Stimulated activated CD8-positive, alpha-beta memory T cell treated with anti-CD3 and anti-CD28 coated beads, Interleukin-15, amount 100 ng/mL, for 4 hours (primary cell): ENCODE measurements around the gene AP1G2.
"Not testable (repeated sequence)": the region's sequence is repeated elsewhere in the genome, so short reads cannot be mapped to it uniquely, and the experiment has no call there.

Experiments used
- DNase-seq, 2 donors: peaks; one replicate each; pipeline ENCODE4 v3.0.0-alpha.2; 2020; ENCODE audit warnings: low read depth in 2 of 2

The AP1G2 gene

DNA sequence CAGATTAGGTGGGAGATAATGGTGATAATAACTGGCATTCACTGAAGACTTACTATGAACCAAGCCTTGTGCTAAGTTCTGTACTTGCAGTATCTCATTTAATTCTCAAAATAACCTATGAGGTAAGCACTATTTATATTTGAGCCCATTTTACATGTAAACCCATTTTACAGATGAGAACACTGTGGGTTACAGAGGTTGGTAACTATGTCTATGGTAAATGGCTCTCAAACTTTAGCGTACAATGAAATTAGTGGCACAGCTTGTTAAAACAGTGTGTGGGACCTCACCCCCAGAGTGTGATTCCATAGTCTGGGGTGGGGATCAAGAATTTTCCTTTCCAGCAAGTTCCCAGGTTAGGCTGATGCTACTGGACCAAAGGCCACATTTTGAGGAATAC lies 33.2 kb upstream of the AP1G2 start:
- no peak for DNase-seq

DNA sequence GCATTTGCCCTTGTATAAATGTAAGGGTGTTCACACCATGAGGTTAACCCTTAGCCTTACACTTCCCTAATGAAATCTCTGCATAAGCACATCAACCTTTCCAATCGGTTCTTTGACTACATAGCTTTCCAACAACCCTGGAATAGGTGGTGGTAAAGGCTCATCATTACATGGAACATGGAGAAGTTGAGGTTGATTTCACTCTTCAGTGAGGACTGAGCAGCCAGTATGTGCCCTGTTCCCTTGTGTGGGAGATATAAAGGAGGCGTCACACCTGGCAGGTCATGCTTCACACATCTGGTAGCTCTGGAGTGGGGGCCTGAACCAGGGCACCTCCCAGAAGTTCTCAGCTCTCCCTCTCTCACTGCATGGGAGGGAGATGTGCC lies 32.7 kb upstream of the AP1G2 start:
- DNase-seq: no peak

DNA sequence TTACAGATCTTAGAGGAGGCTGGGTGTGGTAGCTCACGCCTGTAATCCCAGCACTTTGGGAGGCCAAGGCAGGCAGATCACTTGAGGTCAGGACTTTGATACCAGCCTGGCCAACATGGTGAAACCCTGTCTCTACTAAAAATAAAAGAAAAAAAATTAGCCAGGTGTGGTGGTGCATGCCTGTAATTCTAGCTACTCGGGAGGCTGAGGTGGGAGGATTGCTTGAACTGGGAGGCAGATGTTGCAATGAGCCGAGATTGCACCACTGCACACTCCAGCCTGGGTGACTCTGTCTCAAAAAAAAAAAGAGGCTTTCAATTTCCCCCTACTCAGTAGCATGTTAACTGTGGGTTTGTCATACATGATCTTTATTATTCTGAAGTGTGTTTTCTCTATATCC lies 26.6 kb upstream of the AP1G2 start:
- not testable (repeated sequence) for DNase-seq

DNA sequence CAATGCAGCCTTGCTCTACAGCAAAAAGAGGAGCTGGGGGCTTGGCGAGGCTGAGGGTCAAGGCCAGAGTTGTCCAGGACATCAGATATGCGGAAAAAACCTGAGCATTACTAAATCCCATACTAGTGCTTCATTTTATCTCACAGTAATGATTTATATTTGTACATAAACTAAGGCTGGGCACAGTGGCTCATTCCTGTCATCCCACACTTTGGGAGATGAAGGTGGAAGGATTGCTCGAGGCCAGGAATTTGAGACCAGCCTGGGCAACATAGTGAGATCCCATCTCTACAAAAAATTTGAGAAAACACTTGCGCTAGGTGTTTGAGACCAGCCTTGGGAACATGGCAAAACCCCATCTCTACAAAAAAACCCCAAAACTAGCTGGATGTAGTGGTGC lies 22.6 kb upstream of the AP1G2 start:
- DNase-seq: no peak

DNA sequence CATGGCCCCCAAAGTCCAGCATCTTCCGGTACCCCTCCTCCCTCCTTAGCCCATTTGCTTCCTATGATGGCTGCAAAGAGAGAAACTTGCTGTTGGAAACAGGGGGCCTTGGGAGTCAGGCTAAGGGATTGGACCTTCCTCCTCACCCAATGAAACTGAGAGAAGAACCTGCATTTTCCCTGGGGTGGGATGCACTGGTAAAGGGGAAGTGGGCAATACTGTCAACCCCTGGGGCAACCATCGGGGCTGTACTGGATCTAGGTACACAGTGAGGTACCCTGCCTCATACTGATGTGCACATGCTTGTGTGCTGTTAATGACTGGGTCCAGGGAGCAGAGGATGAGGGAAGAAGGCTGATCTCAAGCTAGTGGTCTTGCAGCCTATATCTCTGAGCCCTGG lies 22.0 kb upstream of the AP1G2 start:
- no peak for DNase-seq

DNA sequence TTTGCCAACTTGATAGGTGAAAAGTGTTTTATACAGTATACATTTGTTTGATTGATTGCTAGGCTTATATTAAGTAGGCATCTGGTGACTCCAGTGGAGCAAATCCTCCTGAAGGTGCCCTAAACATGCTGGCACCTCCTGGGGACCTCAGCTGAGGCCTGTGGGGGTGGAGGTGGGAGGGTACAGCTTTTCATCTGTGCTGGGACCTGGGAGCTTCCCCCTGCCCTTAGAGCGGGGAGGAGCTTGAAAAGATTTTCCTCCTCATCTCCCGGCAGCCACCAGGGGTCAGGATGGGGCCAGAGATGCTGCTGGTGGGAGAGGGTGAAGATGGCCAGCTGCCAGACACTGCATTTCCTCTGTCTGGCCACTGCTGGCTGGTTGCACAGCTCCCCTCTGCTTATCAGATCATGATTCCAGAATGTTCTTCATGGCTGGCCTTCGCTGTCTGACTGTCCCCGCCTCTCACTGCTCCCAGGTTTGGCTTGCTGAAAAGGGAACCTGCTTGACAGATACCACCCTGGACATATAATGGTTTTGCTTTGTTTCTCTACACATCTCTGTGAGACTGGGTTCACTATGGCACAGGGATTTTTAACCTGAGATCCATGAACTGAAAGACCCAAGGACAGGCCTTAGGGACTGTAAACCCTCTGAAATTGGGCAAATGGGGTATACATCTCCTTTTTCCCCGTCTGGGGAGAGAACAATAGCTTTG lies 21.4 kb upstream of the AP1G2 start:
- DNase-seq: peak; percentile 42 to 53

DNA sequence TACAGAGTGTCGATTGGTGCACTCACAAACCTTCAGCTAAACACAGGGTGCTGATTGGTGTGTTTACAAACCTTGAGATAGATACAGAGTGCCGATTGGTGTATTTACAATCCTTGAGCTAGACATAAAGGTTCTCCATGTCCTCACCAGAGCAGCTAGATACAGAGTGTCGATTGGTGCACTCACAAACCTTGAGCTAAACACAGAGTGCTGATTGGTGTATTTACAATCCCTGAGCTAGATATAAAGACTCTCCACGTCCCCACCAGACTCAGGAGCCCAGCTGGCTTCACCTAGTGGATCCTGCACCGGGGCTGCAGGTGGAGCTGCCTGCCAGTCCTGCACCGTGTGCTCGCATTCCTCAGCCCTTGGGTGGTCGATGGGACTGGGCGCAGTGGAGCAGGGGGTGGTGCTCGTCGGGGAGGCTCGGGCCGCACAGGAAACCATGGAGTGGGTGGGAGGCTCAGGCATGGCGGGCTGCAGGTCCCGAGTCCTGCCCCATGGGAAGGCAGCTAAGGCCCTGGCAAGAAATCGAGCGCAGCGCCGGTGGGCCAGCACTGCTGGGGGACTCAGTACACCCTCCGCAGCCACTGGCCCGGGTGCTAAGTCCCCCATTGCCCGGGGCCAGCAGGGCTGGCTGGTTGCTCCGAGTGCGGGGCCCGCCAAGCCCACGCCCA lies 17.1 kb upstream of the AP1G2 start:
- not testable (repeated sequence) for DNase-seq

DNA sequence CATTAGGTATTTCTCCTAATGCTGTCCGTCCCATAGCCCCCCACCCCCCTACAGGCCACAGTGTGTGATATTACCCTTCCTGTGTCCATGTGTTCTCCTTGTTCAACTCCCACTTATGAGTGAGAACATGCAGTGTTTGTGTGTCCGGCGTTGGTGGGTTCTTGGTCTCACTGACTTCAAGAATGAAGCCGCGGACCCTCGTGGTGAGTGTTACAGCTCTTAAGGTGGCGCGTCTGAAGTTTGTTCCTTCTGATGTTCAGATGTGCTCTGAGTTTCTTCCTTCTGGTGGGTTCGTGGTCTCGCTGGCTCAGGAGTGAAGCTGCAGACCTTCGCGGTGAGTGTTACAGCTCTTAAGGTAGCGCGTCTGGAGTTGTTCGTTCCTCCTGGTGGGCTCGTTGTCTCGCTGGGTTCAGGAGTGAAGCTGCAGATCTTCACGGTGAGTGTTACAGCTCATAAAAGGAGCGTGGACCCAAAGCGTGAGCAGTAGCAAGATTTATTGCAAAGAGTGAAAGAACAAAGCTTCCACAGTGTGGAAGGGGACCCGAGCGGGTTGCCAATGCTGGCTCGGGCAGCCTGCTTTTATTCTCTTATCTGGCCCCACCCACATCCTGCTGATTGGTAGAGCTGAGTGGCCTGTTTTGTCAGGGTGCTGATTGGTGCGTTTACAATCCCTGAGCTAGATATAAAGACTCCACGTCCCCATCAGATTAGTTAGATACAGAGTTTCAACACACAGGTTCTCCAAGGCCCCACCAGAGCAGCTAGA lies 16.4 kb upstream of the AP1G2 start:
- DNase-seq: not testable (repeated sequence)

DNA sequence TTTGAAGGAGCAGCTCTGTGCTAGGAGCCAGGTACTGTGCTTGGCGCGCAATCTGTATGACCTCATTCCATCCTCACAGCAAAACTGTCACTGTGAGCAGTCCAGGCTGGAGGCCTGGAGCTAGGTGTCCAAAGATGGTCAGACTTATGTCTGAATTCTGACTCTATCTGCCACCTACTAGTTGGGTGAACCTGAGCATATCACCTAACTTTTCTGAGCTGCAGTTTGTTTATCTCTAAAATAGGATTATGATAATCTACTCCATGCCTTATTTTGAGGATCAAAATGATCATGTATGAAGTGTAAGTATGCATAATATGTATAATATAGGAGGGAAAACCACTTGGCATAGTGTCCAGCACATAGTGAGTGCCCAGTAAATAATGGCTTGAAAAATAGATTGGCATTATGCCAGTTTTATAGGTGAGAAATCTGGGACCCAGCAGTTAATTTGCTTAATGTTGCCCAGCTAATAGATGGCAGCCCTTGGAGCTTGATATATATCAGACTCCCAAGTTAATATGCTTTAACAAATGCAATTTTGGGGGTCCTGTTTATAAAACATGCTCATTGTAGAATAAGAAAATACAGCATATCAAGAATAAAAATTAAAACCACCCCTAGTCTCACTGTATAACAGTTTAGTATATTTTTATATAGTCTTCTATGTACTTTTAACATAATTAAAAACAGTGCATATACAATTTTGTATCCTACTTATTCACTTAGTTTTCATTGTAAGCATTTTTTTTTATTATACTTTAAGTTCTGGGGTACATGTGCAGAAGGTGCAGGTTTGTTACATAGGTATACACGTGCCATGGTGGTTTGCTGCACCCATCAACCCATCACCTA lies 15.5 kb upstream of the AP1G2 start:
- no peak for DNase-seq

DNA sequence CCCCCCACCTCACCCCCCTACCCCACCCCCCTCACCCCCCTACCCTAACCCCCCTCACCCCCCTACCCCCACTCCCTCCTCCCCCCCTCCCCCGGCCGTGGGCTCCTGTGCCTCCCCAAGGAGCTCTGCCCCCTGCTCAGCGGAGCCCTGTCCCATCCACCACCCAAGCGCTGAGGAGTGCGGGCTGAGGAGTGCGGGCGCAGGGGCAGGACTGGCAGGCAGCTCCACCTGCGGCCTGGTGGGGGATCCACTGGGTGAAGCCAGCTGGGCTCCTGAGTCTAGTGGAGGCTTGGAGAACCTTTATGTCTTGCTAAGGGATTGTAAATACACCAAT lies 13.3 kb upstream of the AP1G2 start:
- DNase-seq: no peak

DNA sequence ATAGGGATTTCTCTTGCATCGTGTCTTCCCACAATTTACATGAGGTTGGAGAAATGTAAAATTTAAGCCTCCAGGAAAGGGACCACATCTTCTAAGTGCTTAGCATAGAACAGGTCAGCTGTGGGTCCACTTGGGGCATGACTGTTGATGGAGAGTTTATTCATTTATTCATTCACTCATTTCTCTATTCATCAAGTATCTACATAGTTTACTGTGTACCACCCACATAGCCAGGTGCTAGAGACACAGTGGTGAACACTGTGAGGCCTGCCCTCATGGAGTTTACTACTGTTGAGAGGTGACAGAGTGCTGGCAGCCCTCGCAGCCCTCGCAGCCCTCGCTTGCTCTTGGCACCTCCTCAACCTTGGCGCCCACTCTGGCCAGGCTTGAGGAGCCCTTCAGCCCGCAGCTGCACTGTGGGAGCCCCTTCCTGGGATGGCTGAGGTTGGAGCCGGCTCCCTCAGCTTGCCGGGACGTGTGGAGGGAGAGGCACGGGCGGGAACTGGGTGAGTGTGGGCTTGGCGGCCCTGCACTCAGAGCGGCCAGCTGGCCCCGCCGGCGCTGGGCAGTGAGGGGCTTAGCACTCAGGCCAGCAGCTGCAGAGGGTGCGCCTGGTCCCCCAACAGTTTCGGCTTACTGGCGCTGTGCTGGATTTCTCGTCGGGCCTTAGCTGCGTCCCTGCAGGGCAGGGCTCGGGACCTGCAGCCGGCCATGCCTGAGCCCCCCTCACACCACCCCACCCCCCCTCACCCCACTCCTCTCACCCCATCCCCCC lies 12.7 kb upstream of the AP1G2 start:
- no peak for DNase-seq

DNA sequence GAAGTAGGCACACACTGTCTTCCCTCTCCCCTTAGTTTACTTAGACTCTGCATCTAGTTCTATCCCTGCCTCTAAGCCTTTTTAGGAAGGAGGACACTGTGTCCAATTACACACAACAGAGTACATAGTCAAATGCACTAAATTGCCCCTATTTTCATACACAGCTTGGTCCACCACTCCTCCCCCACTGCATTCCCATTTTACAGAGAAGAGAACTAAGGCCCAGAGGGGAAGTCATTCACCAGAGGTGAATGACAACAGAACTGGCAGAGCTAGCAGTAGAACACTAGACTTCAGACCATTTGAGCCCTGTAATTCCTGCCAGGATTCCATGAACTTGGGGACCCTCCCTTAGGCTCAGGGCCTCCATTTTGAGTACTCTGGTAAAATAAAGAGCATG lies 12.1 kb upstream of the AP1G2 start:
- no peak for DNase-seq

DNA sequence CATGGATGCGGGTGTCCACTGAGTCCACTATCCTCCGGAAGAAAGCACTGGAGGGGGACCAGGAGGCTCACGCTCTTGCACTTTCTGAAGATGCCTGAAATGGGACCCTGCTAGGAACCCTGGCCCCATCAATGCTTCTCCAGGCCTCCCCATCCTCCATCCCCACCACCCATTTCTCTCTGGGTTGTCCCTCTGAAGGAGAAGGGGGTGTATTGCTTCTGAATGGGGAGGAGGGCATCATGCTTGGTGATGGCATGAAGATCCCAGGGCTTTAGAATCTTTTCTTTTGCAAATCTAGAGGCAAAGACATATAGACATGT lies 11.7 kb upstream of the AP1G2 start:
- DNase-seq: no peak

DNA sequence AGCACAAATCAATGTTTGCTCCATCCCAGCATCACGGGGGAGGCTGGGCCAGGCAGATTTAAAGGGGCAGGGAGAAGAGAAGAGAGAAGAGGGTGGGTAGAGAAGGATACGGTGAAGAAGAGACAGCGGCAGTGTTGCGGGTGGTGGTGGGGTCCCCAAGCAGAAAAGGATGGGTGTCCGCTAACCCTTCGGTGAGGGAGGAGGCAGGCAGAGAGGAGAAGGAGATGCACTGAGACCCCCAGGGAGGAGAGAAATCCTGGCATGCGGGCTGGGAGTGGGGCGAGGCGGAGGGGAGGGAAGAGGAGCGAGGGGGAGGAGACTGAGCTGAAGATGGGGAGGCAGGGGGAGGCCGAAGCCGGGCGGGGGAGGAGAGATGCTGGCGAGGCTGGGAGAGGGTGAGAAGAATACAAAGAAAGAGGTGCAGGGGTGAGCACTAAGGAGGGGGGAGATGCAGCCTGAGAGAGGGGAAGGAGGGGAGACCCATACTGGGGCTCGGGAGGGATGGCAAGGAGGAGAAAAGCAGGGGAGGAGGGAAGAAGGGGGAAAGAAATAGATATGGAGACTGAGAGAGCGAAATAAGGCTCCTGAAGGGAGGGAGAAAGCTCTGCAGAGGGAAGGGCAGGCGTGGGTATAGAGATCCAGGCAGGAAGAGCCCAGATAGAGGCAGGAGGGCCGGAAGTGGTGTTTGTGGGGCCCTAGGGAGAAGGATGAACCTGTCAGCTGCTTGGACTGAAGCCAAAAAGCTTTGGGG lies 11.1 kb upstream of the AP1G2 start, which contains the start of gene JPH4:
Gene JPH4 (minus strand): TSS at position 231 of the 751 bp plus-strand sequence. CDS start 1,337 bp downstream, outside the sequence.
- DNase-seq: no peak

DNA sequence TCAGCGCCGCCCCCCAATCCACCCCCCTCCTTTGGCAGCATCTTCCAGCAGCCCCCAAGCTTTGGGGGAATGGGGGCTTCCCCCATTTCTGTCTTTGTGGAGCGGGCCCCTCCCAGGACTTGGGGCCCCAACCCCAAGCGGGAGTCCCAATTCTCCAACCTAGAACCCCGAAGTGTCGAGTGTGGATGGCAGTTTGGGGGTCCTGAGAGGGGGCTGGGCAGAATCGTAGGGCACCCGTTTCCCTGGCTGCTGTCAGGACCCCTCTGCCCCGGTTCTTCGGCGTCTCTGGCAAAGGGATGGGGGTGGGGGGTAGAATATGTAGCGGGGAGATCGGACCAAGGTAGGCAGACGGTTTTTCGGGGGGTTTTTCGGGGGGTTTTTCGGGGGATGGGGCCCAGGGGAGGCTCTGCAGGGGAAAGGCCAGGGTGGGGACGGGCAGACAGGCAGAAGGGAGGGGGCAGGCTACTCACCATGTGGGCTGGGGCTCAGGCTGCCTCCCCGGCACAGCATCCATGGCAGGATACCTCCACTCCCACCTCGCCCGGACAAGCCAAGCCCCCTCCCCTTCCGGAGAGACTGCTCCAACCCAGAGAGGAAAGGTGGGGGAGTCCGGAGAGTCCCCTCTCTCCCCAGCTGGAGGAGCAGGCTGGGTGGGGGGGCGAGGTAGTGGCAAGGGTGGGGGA lies 10.3 kb upstream of the AP1G2 start:
- DNase-seq: no peak

DNA sequence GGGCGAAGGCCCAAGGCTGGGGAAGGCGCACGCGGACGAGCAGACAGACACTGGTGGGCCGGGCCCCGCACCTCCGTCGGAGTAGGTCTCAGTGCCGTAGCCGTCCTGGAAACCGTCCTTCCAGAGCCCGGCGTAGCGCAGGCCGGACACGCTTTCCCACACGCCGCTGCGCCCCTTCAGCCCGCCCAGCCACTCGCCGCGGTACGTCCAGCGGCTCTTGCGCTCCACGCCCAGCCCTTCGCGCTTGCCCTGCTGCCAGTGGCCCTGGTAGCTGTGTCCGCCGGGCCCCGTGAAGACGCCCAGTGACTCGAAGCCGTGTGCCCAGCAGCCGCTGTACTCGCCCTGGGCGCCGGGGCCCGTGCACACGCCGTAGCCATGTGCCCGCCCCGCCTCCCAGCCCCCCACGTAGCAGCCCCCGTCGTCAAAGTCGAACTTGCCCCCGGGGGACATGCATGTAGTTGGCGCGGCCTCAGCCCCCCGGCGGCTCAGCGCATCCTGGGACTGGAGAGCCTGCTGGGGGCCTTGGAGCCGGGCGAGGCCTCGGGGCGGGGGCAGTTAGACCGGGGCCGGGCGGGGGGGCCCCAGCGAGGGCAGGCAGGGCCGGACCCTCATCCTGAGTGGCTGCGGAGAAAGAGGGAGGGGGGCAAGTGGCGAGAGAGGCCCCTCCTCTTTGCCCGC lies 9.6 kb upstream of the AP1G2 start:
- no peak for DNase-seq

DNA sequence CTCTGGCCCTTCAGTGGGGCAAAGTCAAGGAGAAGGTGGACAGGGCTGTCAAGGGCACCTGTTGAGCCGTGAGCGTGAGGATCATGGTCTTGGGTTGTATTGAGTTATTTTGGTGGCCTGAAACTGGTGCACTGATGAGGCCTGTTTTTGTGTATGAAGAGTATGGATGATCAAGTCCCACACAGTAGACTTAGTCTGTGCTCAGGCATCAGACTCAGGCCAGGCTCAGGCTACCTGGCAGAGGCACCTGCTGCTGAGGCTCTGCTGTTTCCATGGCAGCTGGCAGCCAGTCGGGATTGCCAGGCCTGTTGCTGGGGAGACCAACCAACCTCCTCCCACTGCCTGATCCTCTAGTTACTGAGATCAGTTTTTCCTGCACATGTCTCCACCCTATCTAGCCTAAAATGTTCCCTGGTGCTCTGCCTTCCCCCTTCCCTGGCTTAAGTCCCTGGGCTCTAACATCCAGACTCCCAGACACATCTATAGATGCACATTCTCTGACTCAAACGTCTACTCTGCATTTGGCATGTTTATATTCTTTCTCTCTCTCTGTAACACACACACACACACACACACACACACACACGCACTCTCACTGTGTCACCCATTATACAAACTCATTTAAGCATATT lies 5.9 kb upstream of the AP1G2 start:
- DNase-seq: no peak

DNA sequence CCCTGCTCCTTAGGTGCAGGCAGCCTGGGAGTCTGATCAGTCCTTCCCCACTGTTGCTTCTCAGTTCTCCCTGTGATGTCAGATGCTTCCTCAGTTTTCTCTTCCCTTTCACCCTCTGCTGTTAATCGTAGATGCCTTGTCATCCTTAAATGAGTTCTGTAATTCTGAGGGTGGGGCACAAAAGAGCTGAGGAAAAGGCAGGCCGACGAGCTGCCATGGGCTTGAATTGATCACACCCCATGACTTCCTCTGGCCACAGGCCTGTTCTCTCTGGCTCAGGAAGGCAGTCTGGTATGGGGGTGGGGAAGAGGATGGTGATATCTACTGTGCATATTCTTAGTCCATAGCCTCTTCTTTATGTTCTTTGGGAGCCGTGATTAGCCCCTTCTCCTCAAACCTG lies 5.2 kb upstream of the AP1G2 start:
- no peak for DNase-seq

DNA sequence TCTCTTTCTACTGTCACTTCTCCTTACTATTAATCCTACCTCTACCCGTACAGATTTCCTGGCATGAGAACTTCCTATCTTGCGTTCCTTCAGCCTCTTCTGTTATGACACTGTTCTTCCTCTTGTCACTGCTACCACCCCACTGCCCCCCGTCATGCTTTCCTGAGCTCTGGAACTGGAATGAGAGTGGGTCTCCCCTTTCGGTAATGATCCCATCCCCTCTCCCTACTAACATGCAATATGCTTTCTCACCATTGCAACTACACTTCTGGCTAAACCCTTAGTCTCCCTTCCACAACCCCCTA lies 4.9 kb upstream of the AP1G2 start:
- no peak for DNase-seq
